Panc1 (cell line): ENCODE measurements around the gene SMIM10L1.

ENCODE experiments used
- CTCF ChIP-seq: fragments of 450-650 bp; IDR thresholded peaks from 2 replicates; pipeline ENCODE4 v1.5.1; 2017; ENCODE audit warnings: mild to moderate bottlenecking
- TCF7L2 ChIP-seq: IDR thresholded peaks from 2 replicates; pipeline ENCODE4 v1.6.1; 2011; ENCODE audit warnings: mild to moderate bottlenecking, low read depth, low read length, inconsistent platforms

GRCh38 chr12:11162502-11162901, 8.5 kb upstream of the SMIM10L1 start:
- TF ChIP-seq CTCF (no peak), TCF7L2 (no peak)
